Activated naive CD4-positive, alpha-beta T cell treated with anti-CD3 and anti-CD28 coated beads, Interleukin-2, amount 10 ng/mL, durations not matched to agents 7 days and 5 days (primary cell): ENCODE data around the gene BTBD10.
A peak's percentile ranks its signal among the peaks of the same experiment; 100 is the strongest.

ENCODE experiments used
- CTCF ChIA-PET: fragments of 350-600 bp; sonication (Branson Sonifier 250); formaldehyde crosslinking; loops from one replicate; lab custom pipeline; 2021; ENCODE audit warnings: antibody characterized with exemption; lab: Charles Lee
- DNase-seq: peaks from one replicate; pipeline ENCODE4 v3.0.0-alpha.2; 2020
- H3K27ac Mint-ChIP-seq: one replicate; pipeline ENCODE4 v1.8.0; 2021; ENCODE audit warnings: mild to moderate bottlenecking, moderate library complexity, mixed read lengths
- H3K27me3 Mint-ChIP-seq: one replicate; pipeline ENCODE4 v1.8.0; 2021; ENCODE audit warnings: mild to moderate bottlenecking, mixed read lengths
- H3K36me3 Mint-ChIP-seq: one replicate; pipeline ENCODE4 v1.8.0; 2021; ENCODE audit warnings: mixed read lengths
- H3K4me1 Mint-ChIP-seq: one replicate; pipeline ENCODE4 v1.8.0; 2021; ENCODE audit warnings: mixed read lengths
- H3K4me3 Mint-ChIP-seq: one replicate; pipeline ENCODE4 v1.8.0; 2021; ENCODE audit warnings: mild to moderate bottlenecking, moderate library complexity, mixed read lengths
- H3K9me3 Mint-ChIP-seq: one replicate; pipeline ENCODE4 v1.8.0; 2021; ENCODE audit warnings: mixed read lengths

BTBD10 gene

DNA sequence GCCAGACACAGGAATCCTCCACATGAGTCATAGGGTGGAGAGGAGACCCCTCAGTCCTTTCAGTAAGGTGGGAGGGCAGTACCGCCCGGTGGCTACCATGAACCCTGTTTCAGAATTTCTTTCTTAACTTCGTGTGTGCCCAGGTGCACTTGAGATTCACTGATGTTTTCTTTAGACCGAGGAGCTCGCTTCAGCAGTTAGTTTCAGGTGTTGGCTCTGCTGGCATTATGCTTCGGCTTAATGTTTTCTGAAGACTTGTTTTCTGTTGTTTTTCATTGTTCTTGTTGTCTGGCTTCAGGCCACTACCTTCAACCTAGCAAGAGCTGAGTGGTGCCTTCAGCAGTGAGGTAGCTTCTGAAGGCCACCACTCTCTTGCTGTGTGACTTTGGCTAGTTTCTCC is 114.0 kb downstream of the BTBD10 start:
- no peaks in the 10 kb centered on the region for H3K27me3 Mint-ChIP-seq
- DNase-seq: no peak
- H3K9me3 Mint-ChIP-seq: no peaks in the 10 kb centered on the region
- H3K4me1 Mint-ChIP-seq: peaks cover 18% of the 10 kb centered on the region
- no peak overlapping the region for H3K27ac Mint-ChIP-seq
- CTCF ChIA-PET: no interaction called here
- no peak overlapping the region for H3K4me3 Mint-ChIP-seq
- peaks cover 13% of the 10 kb centered on the region for H3K36me3 Mint-ChIP-seq

GRCh38 chr11:13348305-13348704 is 114.7 kb downstream of the BTBD10 start:
- H3K27ac Mint-ChIP-seq: peak overlapping the region; percentile 2
- H3K27me3 Mint-ChIP-seq: no peaks in the 10 kb centered on the region
- no peak for DNase-seq
- CTCF ChIA-PET: no interaction called here
- no peaks in the 10 kb centered on the region for H3K9me3 Mint-ChIP-seq
- peaks cover 18% of the 10 kb centered on the region for H3K4me1 Mint-ChIP-seq
- no peak overlapping the region for H3K4me3 Mint-ChIP-seq
- H3K36me3 Mint-ChIP-seq: peaks cover 14% of the 10 kb centered on the region

- H3K27ac Mint-ChIP-seq: peak overlapping the region; percentile 21
These were observed 115.1 kb downstream of the BTBD10 start for GRCh38 chr11:13347901-13348300.

DNA sequence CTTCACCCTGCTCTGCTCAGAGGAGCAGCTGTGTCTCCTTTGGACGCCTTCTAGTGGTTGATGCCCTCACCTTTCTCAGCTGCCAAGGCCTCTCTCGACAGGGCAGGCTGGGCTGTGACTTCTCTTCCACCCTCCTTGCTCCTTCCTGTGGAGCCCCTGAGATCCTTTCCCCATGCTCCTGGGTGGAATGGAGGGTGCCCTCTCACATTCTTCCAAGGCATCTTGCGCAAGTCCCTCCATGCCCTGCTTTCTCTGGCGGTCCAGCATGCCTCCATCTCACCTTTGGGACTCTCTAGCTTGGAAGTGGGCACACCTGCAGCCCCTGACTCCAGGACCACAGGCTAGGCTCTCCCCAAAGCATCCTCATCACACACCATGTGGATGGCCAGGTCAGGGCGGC is 116.6 kb downstream of the BTBD10 start:
- Mint-ChIP-seq H3K27ac (no peak overlapping the region), H3K27me3 (no peaks in the 10 kb centered on the region)

More at GRCh38 chr11:13347901-13348300, 115.1 kb downstream of the BTBD10 start:
- CTCF ChIA-PET: interaction anchor here (1.0 kb wide), 1 partner anchor 97 kb away, joined by 3 read pairs; no protein-coding TSS in a partner anchor
- Mint-ChIP-seq H3K36me3 (peaks cover 14% of the 10 kb centered on the region), H3K4me3 (no peak overlapping the region), H3K9me3 (no peaks in the 10 kb centered on the region), H3K4me1 (peaks cover 17% of the 10 kb centered on the region), H3K27me3 (no peaks in the 10 kb centered on the region)
- no peak for DNase-seq

GRCh38 chr11:13344818-13345217 is 118.2 kb downstream of the BTBD10 start:
- H3K27me3 Mint-ChIP-seq: no peaks in the 10 kb centered on the region
- H3K4me3 Mint-ChIP-seq: no peak overlapping the region
- CTCF ChIA-PET: interaction anchor here (0.7 to 3.8 kb wide), 19 partner anchors 9 to 381 kb away, joined by 3 to 22 read pairs (median 4); no protein-coding TSS in a partner anchor
- no peak overlapping the region for H3K27ac Mint-ChIP-seq
- H3K4me1 Mint-ChIP-seq: peaks cover 35% of the 10 kb centered on the region
- DNase-seq: no peak
- peaks cover 1% of the 10 kb centered on the region for H3K36me3 Mint-ChIP-seq
- no peaks in the 10 kb centered on the region for H3K9me3 Mint-ChIP-seq

More for the DNA sequence above, 116.6 kb downstream of the BTBD10 start:
- no peak overlapping the region for H3K4me3 Mint-ChIP-seq
- H3K36me3 Mint-ChIP-seq: peaks cover 8% of the 10 kb centered on the region
- H3K9me3 Mint-ChIP-seq: no peaks in the 10 kb centered on the region
- peaks cover 18% of the 10 kb centered on the region for H3K4me1 Mint-ChIP-seq
- DNase-seq: no peak
- CTCF ChIA-PET: interaction anchor here (1.2 to 3.8 kb wide), 5 partner anchors 11 to 138 kb away, joined by 3 to 22 read pairs (median 8); no protein-coding TSS in a partner anchor

- Mint-ChIP-seq H3K27me3 (no peaks in the 10 kb centered on the region), H3K9me3 (no peaks in the 10 kb centered on the region), H3K27ac (no peak overlapping the region), H3K4me3 (no peak overlapping the region), H3K36me3 (peaks cover 1% of the 10 kb centered on the region), H3K4me1 (peaks cover 42% of the 10 kb centered on the region)
- peak; percentile 85 for DNase-seq
- CTCF ChIA-PET: interaction anchor here (0.7 to 3.8 kb wide), 26 partner anchors 8 to 173 kb away, joined by 3 to 26 read pairs (median 4); no protein-coding TSS in a partner anchor
These were observed 118.9 kb downstream of the BTBD10 start for GRCh38 chr11:13343931-13344717.

DNA sequence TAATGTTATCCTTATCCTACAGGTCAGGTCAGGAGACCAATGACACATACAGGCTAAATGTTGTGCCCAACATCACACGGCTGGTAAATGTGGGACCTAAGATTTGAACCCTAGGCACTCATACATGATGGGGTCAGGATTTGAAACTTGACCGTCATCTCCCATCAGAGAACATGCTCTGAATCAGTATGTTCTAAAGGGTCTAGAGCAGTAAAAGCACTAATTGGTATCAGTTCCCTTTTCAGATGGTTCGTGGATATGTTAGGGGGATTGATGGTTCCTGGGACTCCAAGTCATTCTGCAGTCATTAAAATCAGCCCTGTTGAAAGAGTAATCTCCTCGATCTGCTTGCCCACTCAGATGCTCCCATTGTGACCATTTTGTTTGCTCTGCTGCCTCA is 120.0 kb downstream of the BTBD10 start:
- DNase-seq: no peak
- H3K4me1 Mint-ChIP-seq: peaks cover 46% of the 10 kb centered on the region
- no peak overlapping the region for H3K4me3 Mint-ChIP-seq
- no peaks in the 10 kb centered on the region for H3K9me3 Mint-ChIP-seq
- H3K27ac Mint-ChIP-seq: no peak overlapping the region
- CTCF ChIA-PET: interaction anchor here (0.7 to 3.8 kb wide), 16 partner anchors 7 to 159 kb away, joined by 3 to 26 read pairs (median 5); no protein-coding TSS in a partner anchor
- H3K36me3 Mint-ChIP-seq: peaks cover 1% of the 10 kb centered on the region
- H3K27me3 Mint-ChIP-seq: no peaks in the 10 kb centered on the region

- no peak overlapping the region for H3K27ac Mint-ChIP-seq
- H3K27me3 Mint-ChIP-seq: no peaks in the 10 kb centered on the region
- peaks cover 49% of the 10 kb centered on the region for H3K4me1 Mint-ChIP-seq
These were observed 122.0 kb downstream of the BTBD10 start for GRCh38 chr11:13341026-13341425.

GRCh38 chr11:13339195-13340153 is 123.5 kb downstream of the BTBD10 start:
- CTCF ChIA-PET: interaction anchor here (0.5 to 6.6 kb wide), 5 partner anchors 21 to 130 kb away, joined by 3 to 59 read pairs (median 4); no protein-coding TSS in a partner anchor
- Mint-ChIP-seq H3K4me3 (peak overlapping the region; percentile 66), H3K36me3 (peaks cover 1% of the 10 kb centered on the region), H3K4me1 (peaks cover 50% of the 10 kb centered on the region), H3K27me3 (no peaks in the 10 kb centered on the region), H3K27ac (peak overlapping the region; percentile 87), H3K9me3 (no peaks in the 10 kb centered on the region)
- peak; percentile 65 for DNase-seq

More at GRCh38 chr11:13341026-13341425, 122.0 kb downstream of the BTBD10 start:
- CTCF ChIA-PET: interaction anchor here (6.6 kb wide), 1 partner anchor 132 kb away, joined by 59 read pairs; no protein-coding TSS in a partner anchor
- no peak for DNase-seq
- H3K9me3 Mint-ChIP-seq: no peaks in the 10 kb centered on the region
- no peak overlapping the region for H3K4me3 Mint-ChIP-seq
- peaks cover 1% of the 10 kb centered on the region for H3K36me3 Mint-ChIP-seq

GRCh38 chr11:13338427-13339069 is 124.5 kb downstream of the BTBD10 start:
- CTCF ChIA-PET: interaction anchor here (0.5 to 6.6 kb wide), 8 partner anchors 20 to 375 kb away, joined by 3 to 59 read pairs (median 4); no protein-coding TSS in a partner anchor
- Mint-ChIP-seq H3K36me3 (no peaks in the 10 kb centered on the region), H3K4me3 (peak overlapping the region; percentile 66), H3K27ac (peak overlapping the region; percentile 87), H3K27me3 (no peaks in the 10 kb centered on the region), H3K4me1 (peaks cover 54% of the 10 kb centered on the region), H3K9me3 (no peaks in the 10 kb centered on the region)
- peak; percentile 45 for DNase-seq

- Mint-ChIP-seq H3K36me3 (no peaks in the 10 kb centered on the region), H3K27ac (peak overlapping the region; percentile 87), H3K4me1 (peaks cover 56% of the 10 kb centered on the region), H3K27me3 (no peaks in the 10 kb centered on the region), H3K4me3 (peak overlapping the region; percentile 66), H3K9me3 (no peaks in the 10 kb centered on the region)
- DNase-seq: no peak
- CTCF ChIA-PET: interaction anchor here (0.9 to 6.6 kb wide), 5 partner anchors 58 to 374 kb away, joined by 4 to 59 read pairs (median 5); no protein-coding TSS in a partner anchor
These were observed 125.0 kb downstream of the BTBD10 start for GRCh38 chr11:13338019-13338426.
